ENCODE results near the gene RFX7.

DNA sequence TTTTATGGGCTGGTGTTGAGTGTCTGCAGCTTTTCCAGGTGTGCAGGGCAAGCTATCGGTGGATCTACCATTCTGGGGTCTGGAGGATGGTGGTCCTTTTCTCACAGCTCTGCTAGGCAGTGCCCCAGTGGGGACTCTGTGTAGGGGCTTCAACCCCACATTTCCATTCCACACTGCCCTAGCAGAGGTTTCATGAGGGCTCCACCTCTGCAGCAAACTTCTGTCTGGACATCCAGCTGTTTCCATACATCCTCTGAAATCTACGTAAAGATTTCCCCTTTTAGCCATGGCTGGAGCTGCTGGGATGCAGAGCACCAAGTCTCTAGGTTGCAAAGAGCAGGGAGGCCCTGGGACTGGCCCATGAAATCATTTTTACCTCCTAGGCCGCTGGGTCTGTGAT lies 11.6 kb downstream of the RFX7 start:
- TF ChIP-seq POLR2A (IDR thresholded peaks at IDR 0.05), result no peak
- TF ChIP-seq, protein P1, sequence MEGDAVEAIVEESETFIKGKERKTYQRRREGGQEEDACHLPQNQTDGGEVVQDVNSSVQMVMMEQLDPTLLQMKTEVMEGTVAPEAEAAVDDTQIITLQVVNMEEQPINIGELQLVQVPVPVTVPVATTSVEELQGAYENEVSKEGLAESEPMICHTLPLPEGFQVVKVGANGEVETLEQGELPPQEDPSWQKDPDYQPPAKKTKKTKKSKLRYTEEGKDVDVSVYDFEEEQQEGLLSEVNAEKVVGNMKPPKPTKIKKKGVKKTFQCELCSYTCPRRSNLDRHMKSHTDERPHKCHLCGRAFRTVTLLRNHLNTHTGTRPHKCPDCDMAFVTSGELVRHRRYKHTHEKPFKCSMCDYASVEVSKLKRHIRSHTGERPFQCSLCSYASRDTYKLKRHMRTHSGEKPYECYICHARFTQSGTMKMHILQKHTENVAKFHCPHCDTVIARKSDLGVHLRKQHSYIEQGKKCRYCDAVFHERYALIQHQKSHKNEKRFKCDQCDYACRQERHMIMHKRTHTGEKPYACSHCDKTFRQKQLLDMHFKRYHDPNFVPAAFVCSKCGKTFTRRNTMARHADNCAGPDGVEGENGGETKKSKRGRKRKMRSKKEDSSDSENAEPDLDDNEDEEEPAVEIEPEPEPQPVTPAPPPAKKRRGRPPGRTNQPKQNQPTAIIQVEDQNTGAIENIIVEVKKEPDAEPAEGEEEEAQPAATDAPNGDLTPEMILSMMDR (IDR thresholded peaks at IDR 0.05), result no peak
